DND-41 (cell line): Measurements from ENCODE around the gene PORCN.

Experiments used
- ATAC-seq: fragments of 200-7000 bp; cut with Tn5 transposase; 3 replicates; pipeline ENCODE4 v1.9.1; 2021; ENCODE audit warnings: low read depth; ENCODE audit not compliant: insufficient read depth
- DNase-seq: peaks from one replicate; pipeline ENCODE4 v3.0.0-alpha.2; 2020
- H2AFZ ChIP-seq: 2 replicates; pipeline ENCODE4 v1.6.0; 2012; ENCODE audit warnings: low read depth, low read length
- H3K27ac ChIP-seq: 2 replicates; pipeline ENCODE4 v1.5.1; 2012; ENCODE audit warnings: low read length, inconsistent platforms
- H3K27me3 ChIP-seq: fragments of 200-600 bp; sonication (generic); 2 replicates; pipeline ENCODE4 v1.6.0; 2012; ENCODE audit warnings: low read length, mild to moderate bottlenecking, inconsistent platforms; ENCODE audit not compliant: insufficient read depth, poor library complexity
- H3K36me3 ChIP-seq: 2 replicates; pipeline ENCODE4 v1.5.1; 2012; ENCODE audit warnings: low read length, inconsistent platforms; ENCODE audit not compliant: insufficient read depth
- H3K4me1 ChIP-seq: 2 replicates; pipeline ENCODE4 v1.5.1; 2012; ENCODE audit warnings: mild to moderate bottlenecking, low read length; ENCODE audit not compliant: insufficient read depth
- H3K4me2 ChIP-seq: 2 replicates; pipeline ENCODE4 v1.6.0; 2012; ENCODE audit warnings: mild to moderate bottlenecking, moderate library complexity, low read length, inconsistent platforms; ENCODE audit not compliant: insufficient read depth
- H3K4me3 ChIP-seq, 2 experiments: fragments of 200-600 bp in 1 of 2; shearing (Covaris generic) in 1 of 2; 2 replicates each; pipeline ENCODE4 v1.5.1; 2012 to 2016; ENCODE audit warnings: inconsistent platforms in 2 of 2, low read length in 2 of 2, mild to moderate bottlenecking in 2 of 2, low read depth in 1 of 2, moderate library complexity in 1 of 2
- H3K79me2 ChIP-seq: 2 replicates; pipeline ENCODE4 v1.6.0; 2012; ENCODE audit warnings: low read length, inconsistent platforms; ENCODE audit not compliant: insufficient read depth
- H3K9ac ChIP-seq: 2 replicates; pipeline ENCODE4 v1.6.0; 2012; ENCODE audit warnings: low read depth, mild to moderate bottlenecking, inconsistent platforms, low read length, moderate library complexity
- H3K9me3 ChIP-seq: 2 replicates; pipeline ENCODE4 v1.5.1; 2012; ENCODE audit warnings: low read length, moderate library complexity, mild to moderate bottlenecking, inconsistent platforms; ENCODE audit not compliant: insufficient read depth, severe bottlenecking
- H4K20me1 ChIP-seq: 2 replicates; pipeline ENCODE4 v1.6.0; 2012; ENCODE audit warnings: low read length; ENCODE audit not compliant: insufficient read depth
- CTCF ChIP-seq: IDR thresholded peaks from 2 replicates; pipeline ENCODE4 v1.5.1; 2012; ENCODE audit warnings: borderline replicate concordance, low read length, moderate library complexity, mild to moderate bottlenecking; ENCODE audit not compliant: poor library complexity, severe bottlenecking; ENCODE audit errors: extremely low read depth
- EZH2 ChIP-seq: IDR thresholded peaks from 3 replicates; pipeline ENCODE4 v1.6.1; 2012; ENCODE audit warnings: borderline replicate concordance, low read depth, mild to moderate bottlenecking, moderate library complexity, low read length, inconsistent platforms; ENCODE audit not compliant: severe bottlenecking

PORCN gene

GRCh38 chrX:48505481-48505880, 3.3 kb upstream of the PORCN start:
- ATAC-seq (no peak), DNase-seq (no peak)
- H3K36me3 ChIP-seq, result no peaks in the 10 kb centered on the region
- H3K4me2 ChIP-seq, result no peak overlapping the region
- no peaks in the 10 kb centered on the region for H3K9me3 ChIP-seq
- H3K9ac ChIP-seq, result no peak overlapping the region
- H3K27me3 ChIP-seq, result no peaks in the 10 kb centered on the region
- H3K79me2 ChIP-seq, result no peaks in the 10 kb centered on the region
- no peak overlapping the region for H2AFZ ChIP-seq
- H4K20me1 ChIP-seq, result no peaks in the 10 kb centered on the region
- H3K4me1 ChIP-seq, result peaks cover 18% of the 10 kb centered on the region
- no peak overlapping the region for H3K4me3 ChIP-seq
- TF ChIP-seq CTCF (no peak), EZH2 (no peak)
- no peak overlapping the region for H3K27ac ChIP-seq

- Histone ChIP-seq H4K20me1 (no peaks in the 10 kb centered on the region), H3K4me2 (no peak overlapping the region), H3K9me3 (no peaks in the 10 kb centered on the region), H3K9ac (no peak overlapping the region), H3K27me3 (no peaks in the 10 kb centered on the region), H3K36me3 (no peaks in the 10 kb centered on the region), H3K27ac (no peak overlapping the region), H3K4me3 (no peak overlapping the region), H3K4me1 (peaks cover 18% of the 10 kb centered on the region), H3K79me2 (no peaks in the 10 kb centered on the region), H2AFZ (no peak overlapping the region)
- TF ChIP-seq CTCF (no peak), EZH2 (no peak)
- ATAC-seq (no peak), DNase-seq (no peak)
Measured at GRCh38 chrX:48507246-48507645, 1.5 kb upstream of the PORCN start.

GRCh38 chrX:48509245-48509590, 426 bp downstream of the PORCN start:
- no peak for TF ChIP-seq EZH2
- TF ChIP-seq CTCF, result no peak
- ATAC-seq (peak; percentile 35; the same call in 2 of the 3 replicates), DNase-seq (no peak)
- Histone ChIP-seq H3K27me3 (no peaks in the 10 kb centered on the region), H3K9ac (peak overlapping the region; percentile 68), H3K4me2 (peak overlapping the region; percentile 78), H2AFZ (peak overlapping the region; percentile 85), H3K27ac (peak overlapping the region; percentile 49; the same call in 1 of the 2 replicates), H3K4me1 (peaks cover 18% of the 10 kb centered on the region), H4K20me1 (no peaks in the 10 kb centered on the region), H3K79me2 (no peaks in the 10 kb centered on the region), H3K36me3 (no peaks in the 10 kb centered on the region), H3K9me3 (no peaks in the 10 kb centered on the region), H3K4me3 (peak overlapping the region; percentile 51 to 76; a peak in 3 of 4 replicates)

- H3K27me3 ChIP-seq, result no peaks in the 10 kb centered on the region
- H3K9me3 ChIP-seq, result no peaks in the 10 kb centered on the region
- no peaks in the 10 kb centered on the region for H3K36me3 ChIP-seq
- H2AFZ ChIP-seq, result peak overlapping the region; percentile 85
- peak overlapping the region; percentile 78 for H3K4me2 ChIP-seq
- peaks cover 18% of the 10 kb centered on the region for H3K4me1 ChIP-seq
- no peaks in the 10 kb centered on the region for H4K20me1 ChIP-seq
- ATAC-seq (no peak), DNase-seq (no peak)
- H3K27ac ChIP-seq, result no peak overlapping the region
- H3K79me2 ChIP-seq, result no peaks in the 10 kb centered on the region
- peak overlapping the region; percentile 68 for H3K9ac ChIP-seq
- TF ChIP-seq EZH2 (no peak), CTCF (no peak)
- H3K4me3 ChIP-seq, result peak overlapping the region; percentile 51 to 76; a peak in 3 of 4 replicates
Measured at GRCh38 chrX:48509619-48510018, 827 bp downstream of the PORCN start.
